H9 (cell line): ENCODE data around the gene CAPN9. TPM values are rescaled to one million over a fixed set of nuclear protein-coding genes. Genes with fewer than 3 reads are reported as not detected.
"Not testable (repeated sequence)": the region's sequence is repeated elsewhere in the genome, so short reads cannot be mapped to it uniquely, and the experiment has no call there.

Experiments used
- DNase-seq: peaks from one replicate; pipeline ENCODE4 v3.0.0-alpha.2; 2017
- H2AFZ ChIP-seq: one replicate; pipeline ENCODE4 v1.6.1; 2013; ENCODE audit warnings: mild to moderate bottlenecking, low read length, control low read depth, moderate library complexity
- H2AK5ac ChIP-seq: 2 replicates; pipeline ENCODE4 v1.6.1; 2013; ENCODE audit warnings: low read length, control low read depth, mixed read lengths; ENCODE audit not compliant: insufficient read length
- H2BK120ac ChIP-seq: one replicate; pipeline ENCODE4 v1.6.1; 2013; ENCODE audit warnings: low read depth, mild to moderate bottlenecking, low read length, control low read depth, inconsistent platforms; ENCODE audit not compliant: poor library complexity, severe bottlenecking
- H2BK12ac ChIP-seq: 2 replicates; pipeline ENCODE4 v1.6.1; 2013; ENCODE audit warnings: low read length, control low read depth, mixed read lengths, low read depth; ENCODE audit not compliant: insufficient read length
- H2BK15ac ChIP-seq: 2 replicates; pipeline ENCODE4 v1.6.1; 2013; ENCODE audit warnings: low read depth, low read length, control low read depth
- H2BK20ac ChIP-seq: one replicate; pipeline ENCODE4 v1.6.1; 2013; ENCODE audit warnings: low read depth, mild to moderate bottlenecking, low read length, control low read depth, inconsistent platforms; ENCODE audit not compliant: poor library complexity, severe bottlenecking
- H2BK5ac ChIP-seq: 2 replicates; pipeline ENCODE4 v1.6.1; 2013; ENCODE audit warnings: low read length, control low read depth, mixed read lengths; ENCODE audit not compliant: insufficient read length
- H3K14ac ChIP-seq: 2 replicates; pipeline ENCODE4 v1.6.1; 2013; ENCODE audit warnings: low read length, control low read depth; ENCODE audit not compliant: insufficient read depth
- H3K18ac ChIP-seq: 2 replicates; pipeline ENCODE4 v1.6.1; 2013; ENCODE audit warnings: low read depth, mild to moderate bottlenecking, mixed read lengths, low read length, control low read depth; ENCODE audit not compliant: insufficient read length
- H3K23ac ChIP-seq: 2 replicates; pipeline ENCODE4 v1.6.1; 2013; ENCODE audit warnings: low read length, control low read depth, mixed read lengths, low read depth; ENCODE audit not compliant: insufficient read length
- H3K23me2 ChIP-seq: 2 replicates; pipeline ENCODE4 v1.6.1; 2013; ENCODE audit warnings: low read depth, mild to moderate bottlenecking, mixed read lengths, low read length, control low read depth; ENCODE audit not compliant: insufficient read length, poor library complexity, severe bottlenecking
- H3K27ac ChIP-seq: 2 replicates; pipeline ENCODE4 v1.5.1; 2013; ENCODE audit warnings: low read length, control low read depth, mixed read lengths, low read depth; ENCODE audit not compliant: insufficient read length
- H3K27me3 ChIP-seq: 2 replicates; pipeline ENCODE4 v1.6.1; 2013; ENCODE audit warnings: low read length, control low read depth, inconsistent platforms; ENCODE audit not compliant: insufficient read depth
- H3K4ac ChIP-seq: 2 replicates; pipeline ENCODE4 v1.6.1; 2013; ENCODE audit warnings: low read depth, mild to moderate bottlenecking, control low read depth, inconsistent platforms, low read length, moderate library complexity
- H3K4me1 ChIP-seq: 2 replicates; pipeline ENCODE4 v1.6.1; 2013; ENCODE audit warnings: low read length, control low read depth, inconsistent platforms; ENCODE audit not compliant: insufficient read depth
- H3K4me2 ChIP-seq: 2 replicates; pipeline ENCODE4 v1.6.1; 2013; ENCODE audit warnings: low read length, control low read depth, mixed read lengths; ENCODE audit not compliant: insufficient read length, insufficient read depth
- H3K56ac ChIP-seq: 2 replicates; pipeline ENCODE4 v1.6.1; 2013; ENCODE audit warnings: low read depth, mild to moderate bottlenecking, mixed read lengths, low read length, control low read depth; ENCODE audit not compliant: insufficient read length
- H3K79me1 ChIP-seq: 2 replicates; pipeline ENCODE4 v1.6.1; 2013; ENCODE audit warnings: low read depth, mild to moderate bottlenecking, moderate library complexity, low read length, control low read depth, inconsistent platforms; ENCODE audit not compliant: insufficient read depth, poor library complexity, severe bottlenecking
- H3K79me2 ChIP-seq: 2 replicates; pipeline ENCODE4 v1.6.1; 2013; ENCODE audit warnings: low read length, control low read depth, inconsistent platforms; ENCODE audit not compliant: insufficient read depth
- H3K9ac ChIP-seq: 2 replicates; pipeline ENCODE4 v1.6.1; 2013; ENCODE audit warnings: low read length, control low read depth, mixed read lengths; ENCODE audit not compliant: insufficient read length; ENCODE audit errors: extremely low read depth
- H3K9me3 ChIP-seq: one replicate; pipeline ENCODE4 v1.6.1; 2013; ENCODE audit warnings: low read depth, low read length, inconsistent platforms; ENCODE audit not compliant: control insufficient read depth
- H3T11ph ChIP-seq: one replicate; pipeline ENCODE4 v1.6.1; 2013; ENCODE audit warnings: mild to moderate bottlenecking, low read length, control low read depth, inconsistent platforms
- H4K20me1 ChIP-seq: one replicate; pipeline ENCODE4 v1.6.1; 2013; ENCODE audit not compliant: control insufficient read depth, insufficient read length, insufficient read depth
- H4K5ac ChIP-seq: 2 replicates; pipeline ENCODE4 v1.6.1; 2013; ENCODE audit warnings: low read depth, mild to moderate bottlenecking, mixed read lengths, low read length, control low read depth; ENCODE audit not compliant: insufficient read length
- H4K8ac ChIP-seq: replicated peaks from 2 replicates; pipeline ENCODE4 v1.6.1; 2013; ENCODE audit warnings: low read length, control low read depth, mixed read lengths, low read depth; ENCODE audit not compliant: insufficient read length
- H4K91ac ChIP-seq: 2 replicates; pipeline ENCODE4 v1.6.1; 2013; ENCODE audit warnings: low read depth, mild to moderate bottlenecking, moderate library complexity, mixed read lengths, low read length, control low read depth; ENCODE audit not compliant: insufficient read length
- H3K27ac Mint-ChIP-seq, 3 experiments: 2 replicates in 2 of 3; 3 replicates in 1 of 3; pipeline ENCODE4 v1.8.0; 2020 to 2021; ENCODE audit warnings: mixed read lengths in 3 of 3, mild to moderate bottlenecking in 1 of 3, moderate library complexity in 1 of 3
- H3K27me3 Mint-ChIP-seq: 2 replicates; pipeline ENCODE4 v1.8.0; 2021; ENCODE audit warnings: low read depth, mild to moderate bottlenecking, moderate library complexity, mixed read lengths
- H3K36me3 Mint-ChIP-seq, 3 experiments: 2 replicates in 2 of 3; 3 replicates in 1 of 3; pipeline ENCODE4 v1.8.0; 2020 to 2021; ENCODE audit warnings: low read depth in 3 of 3, mixed read lengths in 3 of 3; ENCODE audit not compliant: insufficient read depth in 1 of 3
- H3K4me1 Mint-ChIP-seq, 2 experiments: 2 replicates each; pipeline ENCODE4 v1.8.0; 2020; ENCODE audit warnings: mixed read lengths in 2 of 2
- H3K4me3 Mint-ChIP-seq, 2 experiments: 2 replicates in 1 of 2; 3 replicates in 1 of 2; pipeline ENCODE4 v1.8.0; 2020 to 2021; ENCODE audit warnings: mild to moderate bottlenecking in 2 of 2, mixed read lengths in 2 of 2, moderate library complexity in 1 of 2
- H3K9me3 Mint-ChIP-seq, 2 experiments: 2 replicates in 1 of 2; 3 replicates in 1 of 2; pipeline ENCODE4 v1.8.0; 2020; ENCODE audit warnings: mild to moderate bottlenecking in 2 of 2, mixed read lengths in 2 of 2, moderate library complexity in 1 of 2
- CTCF ChIP-seq: fragments of 200-600 bp; sonication (generic); conservative IDR thresholded peaks from 3 replicates; pipeline ENCODE4 v1.8.0; 2021; ENCODE audit warnings: antibody characterized with exemption, mild to moderate bottlenecking
- WGBS: extraction: QIAGEN DNeasy Blood & Tissue Kit; methylation state at CpG from one replicate; pipeline ENCODE4 v1.1.7; 2013; ENCODE audit warnings: missing lambda C conversion rate, low lambda C conversion rate, mixed read lengths; ENCODE audit not compliant: insufficient read length; ENCODE audit errors: extremely low coverage; 5-methylcytosine and 5-hydroxymethylcytosine counted together
- total RNA-seq: library from RNA; stranded (reverse); gene quantifications from 2 replicates; pipeline ENCODE4 v1.2.1, GENCODE V29; 2021

The CAPN9 gene
- total RNA-seq, 1 experiment from 2014 or later = 0.22 TPM

DNA sequence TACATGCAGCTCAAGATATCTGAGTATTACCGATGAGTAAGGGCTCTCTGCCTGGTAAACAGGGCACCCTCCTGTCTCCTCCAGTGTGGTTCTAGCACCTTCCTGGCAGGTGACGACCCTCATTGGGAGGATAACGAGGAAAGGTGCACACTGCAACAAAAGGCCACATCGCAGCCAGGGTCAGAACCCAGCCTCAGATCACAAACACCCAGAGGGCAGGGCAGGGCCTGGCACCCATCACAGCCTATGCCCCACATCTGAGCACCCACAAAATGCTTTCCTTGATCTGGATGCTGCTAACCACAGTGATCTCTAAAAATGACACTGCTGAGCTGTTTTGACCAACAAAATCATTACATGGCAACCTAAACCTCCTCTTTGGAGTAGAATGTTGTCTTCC is 97.4 kb downstream of the CAPN9 start:
- Histone ChIP-seq H2BK120ac (no peak overlapping the region), H3T11ph (no peak overlapping the region), H2BK5ac (no peak overlapping the region), H3K4ac (no peak overlapping the region), H3K9ac (no peak overlapping the region), H3K23ac (no peak overlapping the region), H4K91ac (no peak overlapping the region), H4K20me1 (no peaks in the 10 kb centered on the region), H3K79me2 (no peaks in the 10 kb centered on the region), H2BK15ac (no peak overlapping the region), H4K8ac (no peak overlapping the region), H3K9me3 (no peaks in the 10 kb centered on the region), H3K23me2 (no peaks in the 10 kb centered on the region), H3K56ac (no peak overlapping the region), H2AFZ (no peak overlapping the region), H3K27me3 (no peaks in the 10 kb centered on the region), H3K4me2 (no peak overlapping the region), H3K4me1 (no peaks in the 10 kb centered on the region), H3K14ac (no peak overlapping the region), H3K18ac (no peak overlapping the region), H3K79me1 (no peaks in the 10 kb centered on the region), H2BK20ac (no peak overlapping the region), H2BK12ac (no peak overlapping the region), H3K27ac (no peak overlapping the region), H4K5ac (no peak overlapping the region), H2AK5ac (no peak overlapping the region)
- Mint-ChIP-seq H3K36me3 (peaks cover 16 to 36% (median 31%) of the 10 kb centered on the region in 3 experiments; a peak in 6 of 7 replicates), H3K27me3 (no peaks in the 10 kb centered on the region), H3K9me3 (no peaks in the 10 kb centered on the region), H3K4me1 (peaks cover 0 to 3% of the 10 kb centered on the region in 2 experiments; a peak in 2 of 4 replicates), H3K27ac (no peak overlapping the region; a peak in 1 of 7 replicates), H3K4me3 (no peak overlapping the region)
- DNase-seq = no peak
- no CpG with 5 or more reads among the region's 4 CpGs for WGBS
- TF ChIP-seq CTCF = no peak

GRCh38 chr1:230845184-230845583 is 98.0 kb downstream of the CAPN9 start:
- not testable (repeated sequence) for H3K4ac ChIP-seq, H4K20me1 ChIP-seq, H3K27me3 ChIP-seq, H2BK12ac ChIP-seq, H4K5ac ChIP-seq, H3K56ac ChIP-seq, H2BK15ac ChIP-seq, H3K4me3 Mint-ChIP-seq, H3K4me1 Mint-ChIP-seq, H2BK5ac ChIP-seq, H3K27me3 Mint-ChIP-seq, H3K27ac Mint-ChIP-seq, H3K9ac ChIP-seq, H3K4me2 ChIP-seq, H3K9me3 Mint-ChIP-seq, H2AK5ac ChIP-seq, H4K91ac ChIP-seq, H3K14ac ChIP-seq, H3K18ac ChIP-seq, H3K9me3 ChIP-seq, H3K23ac ChIP-seq, H2BK20ac ChIP-seq, DNase-seq, H2AFZ ChIP-seq, H4K8ac ChIP-seq, H3K23me2 ChIP-seq, H3T11ph ChIP-seq, H3K4me1 ChIP-seq, H2BK120ac ChIP-seq, H3K79me2 ChIP-seq, H3K79me1 ChIP-seq, H3K27ac ChIP-seq
- no CpG with 5 or more reads among the region's 7 CpGs for WGBS
- H3K36me3 Mint-ChIP-seq = peaks cover 16 to 31% (median 31%) of the 10 kb centered on the region in 3 experiments; a peak in 6 of 7 replicates
